ENCODE results near the gene ARHGEF26. TPM values are rescaled to one million over a fixed set of nuclear protein-coding genes. Genes with fewer than 3 reads are reported as not detected.

The ARHGEF26 gene
- total RNA-seq, 2 donors from 2014 or later: 16.9 to 17.1 TPM

DNA sequence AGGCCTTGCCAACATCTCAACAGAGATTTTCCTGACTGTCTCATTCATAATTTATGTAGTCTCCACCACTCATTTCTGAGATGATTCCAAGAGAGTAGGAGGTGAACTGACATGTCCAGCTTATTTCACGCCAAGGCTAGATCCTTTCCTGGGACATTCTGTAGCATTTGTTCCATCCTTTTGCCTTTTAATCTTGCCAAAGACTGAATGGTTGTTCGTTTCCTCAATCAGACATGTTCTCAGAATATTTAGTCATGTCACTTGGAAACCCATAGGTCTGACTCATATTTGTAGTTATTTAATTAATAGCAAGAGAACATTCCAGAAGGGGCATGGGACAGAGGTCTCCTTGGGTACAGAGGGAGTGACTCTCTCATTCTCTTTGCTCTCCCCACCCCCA is 122.2 kb downstream of the ARHGEF26 start:
- no peak overlapping the region for H3K27ac ChIP-seq
- no peak for TF ChIP-seq POLR2A (IDR thresholded peaks at IDR 0.05)
- TF ChIP-seq, protein P1, sequence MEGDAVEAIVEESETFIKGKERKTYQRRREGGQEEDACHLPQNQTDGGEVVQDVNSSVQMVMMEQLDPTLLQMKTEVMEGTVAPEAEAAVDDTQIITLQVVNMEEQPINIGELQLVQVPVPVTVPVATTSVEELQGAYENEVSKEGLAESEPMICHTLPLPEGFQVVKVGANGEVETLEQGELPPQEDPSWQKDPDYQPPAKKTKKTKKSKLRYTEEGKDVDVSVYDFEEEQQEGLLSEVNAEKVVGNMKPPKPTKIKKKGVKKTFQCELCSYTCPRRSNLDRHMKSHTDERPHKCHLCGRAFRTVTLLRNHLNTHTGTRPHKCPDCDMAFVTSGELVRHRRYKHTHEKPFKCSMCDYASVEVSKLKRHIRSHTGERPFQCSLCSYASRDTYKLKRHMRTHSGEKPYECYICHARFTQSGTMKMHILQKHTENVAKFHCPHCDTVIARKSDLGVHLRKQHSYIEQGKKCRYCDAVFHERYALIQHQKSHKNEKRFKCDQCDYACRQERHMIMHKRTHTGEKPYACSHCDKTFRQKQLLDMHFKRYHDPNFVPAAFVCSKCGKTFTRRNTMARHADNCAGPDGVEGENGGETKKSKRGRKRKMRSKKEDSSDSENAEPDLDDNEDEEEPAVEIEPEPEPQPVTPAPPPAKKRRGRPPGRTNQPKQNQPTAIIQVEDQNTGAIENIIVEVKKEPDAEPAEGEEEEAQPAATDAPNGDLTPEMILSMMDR (IDR thresholded peaks at IDR 0.05): no peak
- no peaks in the 10 kb centered on the region for H3K27me3 ChIP-seq
- H3K4me3 ChIP-seq: no peak overlapping the region
- H3K4me1 ChIP-seq: no peaks in the 10 kb centered on the region
- no peak for DNase-seq
- no peaks in the 10 kb centered on the region for H3K9me3 ChIP-seq
- peak; percentile 35 for ATAC-seq
- WGBS, 2 donors: 73 to 87% methylated on average over 2 of the region's 2 CpGs
- intact Hi-C loops (cut with DNase I): no loop called here
- H3K36me3 ChIP-seq (replicated peaks in 1 of 2; ENCODE audit: insufficient read depth in 1 of 2, low read depth in 2 of 2): no peaks in the 10 kb centered on the region

DNA sequence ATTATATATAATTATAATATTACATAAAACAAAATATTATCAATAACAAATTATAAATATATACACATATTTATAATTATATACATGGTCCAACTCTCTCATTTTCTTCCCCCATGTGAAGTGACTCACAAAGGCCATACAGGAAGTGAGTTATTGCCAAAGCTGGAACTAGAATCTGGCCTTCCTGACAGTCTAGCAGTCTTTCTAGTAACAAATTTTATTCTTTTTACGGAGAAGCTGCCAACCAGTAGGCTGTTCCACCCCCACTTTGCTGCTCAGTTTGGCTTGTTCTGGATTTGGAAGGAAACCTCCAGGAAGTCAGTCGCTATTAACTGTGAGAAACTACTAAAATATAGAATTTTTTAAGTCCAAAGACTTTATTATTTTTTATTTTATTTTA is 123.5 kb downstream of the ARHGEF26 start:
- no peak for TF ChIP-seq POLR2A (IDR thresholded peaks at IDR 0.05)
- H3K27ac ChIP-seq: no peak overlapping the region
- H3K4me1 ChIP-seq: no peaks in the 10 kb centered on the region
- intact Hi-C loops (cut with DNase I): no loop called here
- DNase-seq: no peak
- no peaks in the 10 kb centered on the region for H3K9me3 ChIP-seq
- ATAC-seq: no peak
- no peaks in the 10 kb centered on the region for H3K27me3 ChIP-seq
- H3K4me3 ChIP-seq: no peak overlapping the region
- no peaks in the 10 kb centered on the region for H3K36me3 ChIP-seq (replicated peaks in 1 of 2; ENCODE audit: insufficient read depth in 1 of 2, low read depth in 2 of 2)
- WGBS, 2 donors: 83 to 86% methylated on average over 2 of the region's 2 CpGs

DNA sequence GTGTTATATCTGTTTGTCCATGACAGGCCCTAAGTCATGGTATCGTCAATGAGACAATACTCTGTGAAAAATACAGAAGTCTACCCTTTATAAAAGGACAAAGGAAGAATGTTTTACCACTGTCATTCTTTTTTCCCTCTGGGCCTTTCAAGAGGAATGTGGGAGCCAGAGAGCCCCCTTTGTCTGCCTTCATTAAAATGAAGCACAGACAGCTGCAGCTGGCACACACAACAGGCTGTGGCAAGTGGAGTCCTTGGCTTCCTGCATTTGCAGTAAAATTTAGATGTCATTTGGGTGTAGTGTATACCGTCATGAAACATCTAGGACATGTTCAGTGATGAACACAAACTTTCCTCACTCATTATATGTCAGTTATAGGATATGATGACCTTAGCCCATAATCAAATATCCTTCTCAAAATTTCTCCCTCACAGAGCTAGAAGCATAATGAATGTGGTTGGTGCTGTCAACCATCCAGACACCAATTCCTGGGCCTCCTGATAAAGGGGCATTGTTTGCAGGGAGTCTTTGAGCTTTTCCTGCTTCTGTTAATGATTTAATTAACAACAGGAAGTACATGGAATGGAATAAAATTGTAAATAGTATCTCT is 126.7 kb downstream of the ARHGEF26 start:
- peak; percentile 28 for ATAC-seq
- Histone ChIP-seq H3K9me3 (no peaks in the 10 kb centered on the region), H3K27ac (peak overlapping the region in 2 of 4 donors; percentile 51 to 65), H3K4me1 (peaks cover 4% of the 10 kb centered on the region), H3K36me3 (replicated peaks in 1 of 2; ENCODE audit: insufficient read depth in 1 of 2, low read depth in 2 of 2) (no peaks in the 10 kb centered on the region), H3K27me3 (no peaks in the 10 kb centered on the region), H3K4me3 (no peak overlapping the region)
- intact Hi-C loops (cut with DNase I): no loop called here
- 84 to 93% methylated on average over 2 of the region's 2 CpGs for WGBS, 2 donors
- peak in 1 of 4 donors; percentile 7 for DNase-seq
- TF ChIP-seq, protein P1 (IDR thresholded peaks at IDR 0.05): no peak
- TF ChIP-seq POLR2A (IDR thresholded peaks at IDR 0.05): no peak

DNA sequence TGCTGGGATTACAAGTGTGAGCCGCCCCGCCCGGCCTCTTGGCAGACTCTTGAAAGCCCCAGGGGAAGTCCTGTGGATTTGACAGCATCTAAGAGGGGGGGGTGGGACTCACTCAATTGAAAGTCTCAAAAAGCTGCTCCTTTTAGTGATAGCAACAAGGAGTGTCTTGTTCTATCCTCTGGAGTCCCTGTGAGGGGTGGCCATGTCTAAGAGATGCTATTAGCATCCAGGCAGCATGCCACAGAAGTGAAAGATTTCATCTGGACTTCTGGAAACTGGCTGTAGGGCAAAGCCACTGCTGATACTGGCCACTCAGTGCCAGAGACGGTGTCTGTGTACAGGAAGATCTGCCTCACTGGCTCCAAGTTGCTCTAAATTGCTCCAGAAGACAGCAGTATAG is 129.1 kb downstream of the ARHGEF26 start:
- Histone ChIP-seq H3K27ac (no peak overlapping the region), H3K9me3 (no peaks in the 10 kb centered on the region), H3K4me3 (no peak overlapping the region), H3K36me3 (replicated peaks in 1 of 2; ENCODE audit: insufficient read depth in 1 of 2, low read depth in 2 of 2) (peaks cover 0 to 4% of the 10 kb centered on the region in 2 donors), H3K27me3 (no peaks in the 10 kb centered on the region), H3K4me1 (peaks cover 5% of the 10 kb centered on the region)
- DNase-seq: no peak
- WGBS, 2 donors: 96 to 98% methylated on average over 4 of the region's 4 CpGs
- intact Hi-C loops (cut with DNase I): loop anchor here (5.0 kb wide), 1 partner anchor 153 kb away; no protein-coding TSS in a partner anchor
- TF ChIP-seq, protein P1 (IDR thresholded peaks at IDR 0.05): no peak
- TF ChIP-seq POLR2A (IDR thresholded peaks at IDR 0.05): no peak
- ATAC-seq: no peak

DNA sequence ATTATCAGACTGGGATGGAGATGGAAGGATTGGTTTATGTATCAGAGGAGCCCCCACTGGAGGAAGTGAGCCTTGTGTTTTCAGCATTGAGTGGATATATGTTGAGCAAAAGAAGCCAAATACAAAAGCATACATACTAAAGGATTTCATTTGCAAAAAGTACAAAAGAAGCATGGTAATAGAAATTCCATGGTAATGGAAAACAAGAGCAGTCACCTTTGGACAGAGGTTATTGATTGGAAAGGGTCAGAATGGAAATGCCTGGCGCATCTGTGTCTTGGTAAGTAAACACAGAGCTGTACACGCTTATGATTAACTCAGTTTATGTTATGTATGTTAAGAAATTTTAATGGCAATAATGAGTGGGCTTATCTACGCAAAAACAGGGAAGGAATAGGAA is 130.4 kb downstream of the ARHGEF26 start:
- Histone ChIP-seq H3K27me3 (no peaks in the 10 kb centered on the region), H3K27ac (no peak overlapping the region), H3K4me1 (peaks cover 5% of the 10 kb centered on the region), H3K36me3 (replicated peaks in 1 of 2; ENCODE audit: insufficient read depth in 1 of 2, low read depth in 2 of 2) (peaks cover 0 to 4% of the 10 kb centered on the region in 2 donors), H3K9me3 (no peaks in the 10 kb centered on the region), H3K4me3 (no peak overlapping the region)
- DNase-seq: no peak
- TF ChIP-seq, protein P1 (IDR thresholded peaks at IDR 0.05): no peak
- no peak for TF ChIP-seq POLR2A (IDR thresholded peaks at IDR 0.05)
- WGBS, 2 donors: 44 to 53% methylated on average over 3 of the region's 3 CpGs
- intact Hi-C loops (cut with DNase I): loop anchor here (5.0 kb wide), 1 partner anchor 154 kb away; no protein-coding TSS in a partner anchor
- ATAC-seq: no peak

All from body of pancreas (tissue), 4 donors.